ENCODE data around the gene NCMAP.

NCMAP gene

GRCh38 chr1:24621121-24621520 is 65.2 kb downstream of the NCMAP start:
- DNase-seq (ENCODE audit: low spot score) (no peak), FAIRE-seq (no peak)

GRCh38 chr1:24622218-24622617 is 66.3 kb downstream of the NCMAP start:
- FAIRE-seq: no peak
- no peak for DNase-seq (ENCODE audit: low spot score)

GRCh38 chr1:24632832-24633175 is 76.9 kb downstream of the NCMAP start:
- FAIRE-seq (no peak), DNase-seq (ENCODE audit: low spot score) (no peak)

- peak; percentile 70 for DNase-seq (ENCODE audit: low spot score)
- peak; percentile 82 for FAIRE-seq
Measured at GRCh38 chr1:24635195-24635843, 79.4 kb downstream of the NCMAP start.

- FAIRE-seq: no peak
- no peak for DNase-seq (ENCODE audit: low spot score)
Measured at GRCh38 chr1:24636661-24637357, 80.9 kb downstream of the NCMAP start.

GRCh38 chr1:24639094-24639493 is 83.2 kb downstream of the NCMAP start:
- DNase-seq (ENCODE audit: low spot score) (no peak), FAIRE-seq (no peak)

- DNase-seq (ENCODE audit: low spot score) (no peak), FAIRE-seq (no peak)
Measured at GRCh38 chr1:24639881-24640280, 84.0 kb downstream of the NCMAP start.

- FAIRE-seq: no peak
- DNase-seq (ENCODE audit: low spot score): no peak
Measured at GRCh38 chr1:24640288-24640687, 84.4 kb downstream of the NCMAP start.

GRCh38 chr1:24641646-24642151 is 85.8 kb downstream of the NCMAP start:
- DNase-seq (ENCODE audit: low spot score): no peak
- FAIRE-seq: no peak

GRCh38 chr1:24642481-24643362 is 86.8 kb downstream of the NCMAP start, which contains the start of gene SRRM1:
Gene SRRM1 (plus strand): TSS chr1:24643302. CDS start chr1:24643327, 25 bp downstream.
- FAIRE-seq (peak; percentile 78), DNase-seq (ENCODE audit: low spot score) (peak; percentile 99)

- no peak for DNase-seq (ENCODE audit: low spot score)
- no peak for FAIRE-seq
Measured at GRCh38 chr1:24643363-24644099, 87.6 kb downstream of the NCMAP start.

- FAIRE-seq (no peak), DNase-seq (ENCODE audit: low spot score) (no peak)
Measured at GRCh38 chr1:24644100-24644384, 88.2 kb downstream of the NCMAP start.

GRCh38 chr1:24648919-24649318 is 93.0 kb downstream of the NCMAP start:
- DNase-seq (ENCODE audit: low spot score) (no peak), FAIRE-seq (no peak)

GRCh38 chr1:24652382-24652781 is 96.5 kb downstream of the NCMAP start:
- FAIRE-seq: no peak
- DNase-seq (ENCODE audit: low spot score): no peak

GRCh38 chr1:24654010-24654409 is 98.1 kb downstream of the NCMAP start:
- FAIRE-seq: no peak

GRCh38 chr1:24656046-24656445 is 100.2 kb downstream of the NCMAP start:
- no peak for FAIRE-seq
- DNase-seq (ENCODE audit: low spot score): no peak

More at GRCh38 chr1:24654010-24654409, 98.1 kb downstream of the NCMAP start:
- DNase-seq (ENCODE audit: low spot score): no peak

- DNase-seq (ENCODE audit: low spot score) (peak; percentile 68), FAIRE-seq (peak; percentile 98)
Measured at GRCh38 chr1:24657781-24658180, 101.9 kb downstream of the NCMAP start.

Measured in RCC 7860 (cell line).